Activated CD8-positive, alpha-beta memory T cell treated with anti-CD3 and anti-CD28 coated beads for 1 hour (primary cell): ENCODE measurements around the gene OR6C6.
"Not testable (repeated sequence)": the region's sequence is repeated elsewhere in the genome, so short reads cannot be mapped to it uniquely, and the experiment has no call there.

Experiments used
- DNase-seq, 2 donors: peaks; one replicate each; pipeline ENCODE4 v3.0.0-alpha.2; 2020; ENCODE audit warnings: low read depth in 1 of 2; ENCODE audit errors: extremely low read depth in 1 of 2

Gene OR6C6

GRCh38 chr12:55296469-55296868, at the start of gene OR6C6:
Gene OR6C6 (minus strand): TSS chr12:55296569. CDS start chr12:55295232, 1,337 bp downstream.
- DNase-seq = no peak

GRCh38 chr12:55336002-55336401, 39.6 kb upstream of the OR6C6 start:
- no peak for DNase-seq

GRCh38 chr12:55330446-55330845, 34.1 kb upstream of the OR6C6 start, which contains the start of gene OR6C3:
Gene OR6C3 (plus strand): TSS chr12:55330746. CDS start chr12:55331701, 955 bp downstream.
- no peak for DNase-seq

- not testable (repeated sequence) for DNase-seq
Observed at GRCh38 chr12:55325801-55326200, 29.4 kb upstream of the OR6C6 start.

GRCh38 chr12:55320201-55320600, 23.8 kb upstream of the OR6C6 start:
- DNase-seq = no peak

- no peak for DNase-seq
Observed at GRCh38 chr12:55314043-55314442, 17.7 kb upstream of the OR6C6 start, which contains the start of gene OR6C1. Gene OR6C1 (plus strand): TSS chr12:55314343. CDS start chr12:55320600, 6,257 bp downstream.

- no peak for DNase-seq
Observed at GRCh38 chr12:55289999-55290398, 6.4 kb downstream of the OR6C6 start.

- no peak for DNase-seq
Observed at GRCh38 chr12:55280991-55281390, 15.4 kb downstream of the OR6C6 start.

- no peak for DNase-seq
Observed at GRCh38 chr12:55258303-55258702, 38.1 kb downstream of the OR6C6 start.

- no peak for DNase-seq
Observed at GRCh38 chr12:55256831-55257230, 39.5 kb downstream of the OR6C6 start.

GRCh38 chr12:55253281-55253680, 43.1 kb downstream of the OR6C6 start:
- no peak for DNase-seq

- no peak for DNase-seq
Observed at GRCh38 chr12:55250944-55251343, 45.4 kb downstream of the OR6C6 start.

- no peak for DNase-seq
Observed at GRCh38 chr12:55246159-55246558, 50.2 kb downstream of the OR6C6 start.

- DNase-seq = no peak
Observed at GRCh38 chr12:55244309-55244708, 52.1 kb downstream of the OR6C6 start, which contains the start of gene OR6C74. Gene OR6C74 (plus strand): TSS chr12:55244609. CDS start chr12:55247288, 2,679 bp downstream.
